8988T (cell line): ENCODE measurements around the gene LRP1B.

ENCODE experiments used
- DNase-seq: peaks from one replicate; pipeline ENCODE4 v3.0.0; 2011

Gene LRP1B

GRCh38 chr2:141497272-141497671, 633.5 kb downstream of the LRP1B start:
- DNase-seq: no peak

GRCh38 chr2:141496810-141497209, 634.0 kb downstream of the LRP1B start:
- no peak for DNase-seq

GRCh38 chr2:141493936-141494335, 636.9 kb downstream of the LRP1B start:
- DNase-seq: no peak

GRCh38 chr2:141492816-141493215, 638.0 kb downstream of the LRP1B start:
- DNase-seq: no peak

GRCh38 chr2:141490886-141491285, 639.9 kb downstream of the LRP1B start:
- no peak for DNase-seq

- DNase-seq: no peak
These were observed 648.1 kb downstream of the LRP1B start for GRCh38 chr2:141482697-141483096.

GRCh38 chr2:141475801-141476200, 655.0 kb downstream of the LRP1B start:
- no peak for DNase-seq

- DNase-seq: no peak
These were observed 662.1 kb downstream of the LRP1B start for GRCh38 chr2:141468761-141469160.

- DNase-seq: no peak
These were observed 663.5 kb downstream of the LRP1B start for GRCh38 chr2:141467331-141467730.

GRCh38 chr2:141464995-141465394, 665.8 kb downstream of the LRP1B start:
- DNase-seq: no peak

GRCh38 chr2:141458351-141458750, 672.5 kb downstream of the LRP1B start:
- no peak for DNase-seq

GRCh38 chr2:141455877-141456276, 674.9 kb downstream of the LRP1B start:
- no peak for DNase-seq

- no peak for DNase-seq
These were observed 675.5 kb downstream of the LRP1B start for GRCh38 chr2:141455211-141455826.

- no peak for DNase-seq
These were observed 690.7 kb downstream of the LRP1B start for GRCh38 chr2:141440072-141440635.

- no peak for DNase-seq
These were observed 691.3 kb downstream of the LRP1B start for GRCh38 chr2:141439524-141439923.

GRCh38 chr2:141438536-141438935, 692.3 kb downstream of the LRP1B start:
- no peak for DNase-seq

GRCh38 chr2:141437521-141437920, 693.3 kb downstream of the LRP1B start:
- no peak for DNase-seq

- no peak for DNase-seq
These were observed 707.7 kb downstream of the LRP1B start for GRCh38 chr2:141423124-141423523.

GRCh38 chr2:141417246-141417797, 713.5 kb downstream of the LRP1B start:
- no peak for DNase-seq

GRCh38 chr2:141411419-141411818, 719.4 kb downstream of the LRP1B start:
- DNase-seq: no peak

- DNase-seq: no peak
These were observed 731.5 kb downstream of the LRP1B start for GRCh38 chr2:141399270-141399669.

GRCh38 chr2:141393214-141393545, 737.6 kb downstream of the LRP1B start:
- DNase-seq: no peak

GRCh38 chr2:141392517-141393213, 738.2 kb downstream of the LRP1B start:
- no peak for DNase-seq

- DNase-seq: no peak
These were observed 744.6 kb downstream of the LRP1B start for GRCh38 chr2:141386168-141386567.
